Pons (tissue), 1 donor: ENCODE measurements around the gene ANO1.
"Not testable (repeated sequence)": the region's sequence is repeated elsewhere in the genome, so short reads cannot be mapped to it uniquely, and the experiment has no call there.

ENCODE experiments used
- DNase-seq: peaks from one replicate; pipeline ENCODE4 v3.0.0-alpha.2; 2016; ENCODE audit warnings: low spot score

The ANO1 gene

GRCh38 chr11:70078095-70078780 is at the start of gene ANO1:
Gene ANO1, plus strand, starts transcription at chr11:70078317. Its CDS starts 290 bp downstream, at chr11:70078607.
- DNase-seq, result no peak

- no peak for DNase-seq
Observed at GRCh38 chr11:70029115-70029860, 48.8 kb upstream of the ANO1 start.

- DNase-seq, result no peak
Observed at GRCh38 chr11:70029861-70030380, 48.2 kb upstream of the ANO1 start.

GRCh38 chr11:70030412-70030811 is 47.7 kb upstream of the ANO1 start:
- no peak for DNase-seq

GRCh38 chr11:70031631-70032469 is 46.3 kb upstream of the ANO1 start:
- DNase-seq, result no peak

GRCh38 chr11:70032470-70032795 is 45.7 kb upstream of the ANO1 start:
- DNase-seq, result no peak

- DNase-seq, result no peak
Observed at GRCh38 chr11:70032943-70033710, 45.0 kb upstream of the ANO1 start.

- no peak for DNase-seq
Observed at GRCh38 chr11:70033711-70034070, 44.4 kb upstream of the ANO1 start.

GRCh38 chr11:70034740-70035365 is 43.3 kb upstream of the ANO1 start:
- DNase-seq, result no peak

GRCh38 chr11:70035665-70036064 is 42.5 kb upstream of the ANO1 start:
- not testable (repeated sequence) for DNase-seq

- DNase-seq, result no peak
Observed at GRCh38 chr11:70036971-70037882, 40.9 kb upstream of the ANO1 start.

- no peak for DNase-seq
Observed at GRCh38 chr11:70038034-70038834, 39.9 kb upstream of the ANO1 start.

- no peak for DNase-seq
Observed at GRCh38 chr11:70040452-70040851, 37.7 kb upstream of the ANO1 start.

GRCh38 chr11:70040869-70041501 is 37.1 kb upstream of the ANO1 start:
- no peak for DNase-seq

- DNase-seq, result no peak
Observed at GRCh38 chr11:70043482-70043881, 34.6 kb upstream of the ANO1 start.

GRCh38 chr11:70046089-70046488 is 32.0 kb upstream of the ANO1 start:
- DNase-seq, result no peak

- no peak for DNase-seq
Observed at GRCh38 chr11:70048279-70049024, 29.7 kb upstream of the ANO1 start.

GRCh38 chr11:70049045-70049444 is 29.1 kb upstream of the ANO1 start:
- DNase-seq, result no peak
